ENCODE measurements around the gene CRB1.

The CRB1 gene

DNA sequence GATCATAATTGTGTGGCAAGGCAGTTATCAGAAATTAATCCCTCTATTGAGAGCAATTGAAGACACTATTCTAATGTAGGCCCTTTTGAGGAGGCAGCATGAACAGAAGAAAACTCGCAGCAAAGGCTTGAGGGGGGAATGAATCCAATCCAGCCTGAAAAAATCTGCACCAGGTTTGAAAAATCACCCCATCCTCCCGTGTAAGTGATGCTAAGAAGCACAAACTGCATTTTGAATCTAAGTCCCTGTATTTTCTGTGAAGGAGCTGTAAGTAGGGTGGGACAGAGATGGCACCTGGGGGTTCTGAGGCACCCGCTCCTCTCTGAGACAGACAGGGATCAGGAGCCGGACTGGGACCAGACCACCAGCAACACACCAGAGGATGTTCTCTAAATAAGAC lies at the start of gene CRB1:
Gene CRB1, plus strand, starts transcription at position 241 of the 400 bp plus-strand sequence. CDS start 161 bp downstream, outside the sequence.
- DNase-seq: no peak

DNA sequence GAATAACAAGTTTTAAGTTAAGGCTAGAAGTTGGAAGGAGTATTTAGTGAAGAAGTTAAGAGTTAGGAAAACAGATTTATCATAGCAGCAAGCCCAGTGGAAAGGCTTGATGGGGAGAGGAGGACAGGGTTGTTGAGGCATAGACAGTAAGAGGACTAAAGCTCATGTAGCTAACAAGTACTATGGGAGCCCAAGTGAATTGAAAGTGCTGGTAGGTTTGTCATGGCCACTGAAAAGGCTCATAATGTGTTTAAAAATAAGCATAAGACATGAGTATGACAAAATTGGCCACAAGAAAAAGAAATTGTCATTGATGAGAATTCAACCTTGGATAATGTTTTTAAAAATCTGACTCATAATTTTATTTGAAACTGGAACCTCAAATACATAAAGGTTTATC lies 49.2 kb upstream of the CRB1 start:
- DNase-seq: no peak

- DNase-seq: no peak
Measured at GRCh38 chr1:197222025-197222685, 45.9 kb upstream of the CRB1 start.

DNA sequence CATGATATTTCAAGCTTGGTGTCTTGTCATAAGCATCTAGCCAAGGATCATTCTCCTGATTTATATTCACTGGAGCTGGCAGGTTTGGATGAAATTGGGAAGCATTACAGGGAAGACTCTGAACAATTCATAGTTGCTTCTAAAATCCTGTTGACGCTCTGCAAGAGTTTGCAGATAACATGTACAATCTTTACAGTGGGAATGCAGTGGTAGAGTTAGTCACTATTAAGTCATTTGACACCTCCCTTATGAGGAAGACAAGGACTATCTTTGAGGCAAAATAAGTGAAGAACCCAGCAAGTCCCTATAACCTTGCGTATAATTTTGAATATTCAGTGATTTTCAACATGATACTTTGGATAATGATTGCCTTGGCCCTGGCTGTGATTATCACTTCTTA lies 45.3 kb upstream of the CRB1 start:
- DNase-seq: no peak

GRCh38 chr1:197224160-197224559 lies 43.9 kb upstream of the CRB1 start:
- no peak for DNase-seq

DNA sequence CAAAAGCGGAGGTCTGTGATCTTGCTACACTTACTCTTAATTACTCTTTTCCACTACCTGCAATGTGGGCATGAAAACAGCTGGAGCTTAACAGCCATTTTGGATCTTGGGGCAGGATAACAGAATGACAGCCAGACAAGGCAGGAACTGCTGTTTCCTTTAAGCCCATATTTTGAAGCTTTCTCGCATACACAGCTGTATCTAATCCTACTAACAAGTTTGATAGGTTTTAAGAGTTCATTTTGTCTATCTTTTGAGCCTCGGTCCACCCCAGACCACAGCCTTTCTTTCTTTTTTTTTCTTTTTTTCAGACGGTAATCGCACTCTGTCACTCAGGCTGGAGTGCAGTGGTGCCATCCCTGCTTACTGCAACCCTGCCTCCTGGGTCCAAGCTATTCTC lies 42.4 kb upstream of the CRB1 start:
- no peak for DNase-seq

- DNase-seq: no peak
Measured at GRCh38 chr1:197234581-197234980, 33.5 kb upstream of the CRB1 start.

DNA sequence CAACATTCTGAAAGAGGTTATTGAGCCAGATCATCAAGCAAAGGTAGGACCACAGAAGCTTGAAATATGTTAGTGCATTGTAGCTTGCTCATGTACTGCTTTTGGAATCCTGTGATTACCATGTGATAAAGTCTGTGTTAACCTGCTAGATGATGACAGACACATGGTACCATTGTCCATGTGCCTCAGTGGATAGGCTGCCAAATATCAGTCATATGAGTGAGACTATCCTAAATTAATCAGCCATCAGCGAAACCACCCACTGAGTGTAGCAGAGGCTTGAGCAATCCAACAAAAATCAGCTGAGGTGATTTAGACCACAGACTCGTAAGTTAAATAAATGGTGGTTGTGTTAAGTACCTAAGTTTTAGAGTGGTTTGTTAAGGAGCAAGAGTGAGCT lies 32.7 kb upstream of the CRB1 start:
- no peak for DNase-seq

- DNase-seq: no peak
Measured at GRCh38 chr1:197247465-197247864, 20.6 kb upstream of the CRB1 start.

DNA sequence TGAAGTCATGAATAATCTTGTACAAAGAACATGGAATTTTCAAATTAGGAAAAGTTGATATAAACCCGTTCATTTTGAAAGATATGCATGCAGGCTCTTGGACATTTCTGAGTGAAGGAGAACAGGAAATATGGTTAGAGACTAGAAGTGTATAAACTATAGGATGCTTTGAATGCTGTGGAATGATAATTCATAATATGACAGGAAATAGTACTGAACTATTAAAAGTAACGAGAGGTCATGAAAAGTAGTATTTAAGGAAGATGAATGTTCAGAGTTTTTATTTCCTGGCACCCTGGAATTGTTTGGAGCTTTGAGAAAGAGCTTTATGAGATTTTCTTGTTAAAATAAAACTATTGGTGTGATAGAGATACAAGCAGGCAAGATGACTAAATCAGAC lies 18.7 kb upstream of the CRB1 start:
- DNase-seq: no peak

- DNase-seq: no peak
Measured at GRCh38 chr1:197250616-197251015, 17.4 kb upstream of the CRB1 start.

DNA sequence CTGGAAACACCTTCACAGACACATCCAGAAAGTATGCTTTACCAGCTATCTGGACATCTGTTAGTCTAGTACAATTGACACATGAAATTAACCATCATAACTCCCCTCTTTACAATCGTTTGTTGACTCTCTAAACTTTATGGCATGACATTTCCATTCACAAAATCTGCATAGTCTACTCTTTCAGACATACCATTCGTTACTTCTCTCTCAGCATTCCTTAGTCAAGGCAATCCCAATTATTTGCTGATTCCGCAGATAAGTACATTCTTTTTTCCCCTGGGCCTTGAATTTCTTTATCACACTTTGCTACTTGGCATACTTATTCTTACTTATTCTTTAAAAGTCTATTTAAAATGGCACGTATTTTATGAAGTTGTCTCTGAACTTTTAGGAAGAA lies 15.1 kb upstream of the CRB1 start:
- no peak for DNase-seq

- DNase-seq: no peak
Measured at GRCh38 chr1:197254866-197255265, 13.2 kb upstream of the CRB1 start.

DNA sequence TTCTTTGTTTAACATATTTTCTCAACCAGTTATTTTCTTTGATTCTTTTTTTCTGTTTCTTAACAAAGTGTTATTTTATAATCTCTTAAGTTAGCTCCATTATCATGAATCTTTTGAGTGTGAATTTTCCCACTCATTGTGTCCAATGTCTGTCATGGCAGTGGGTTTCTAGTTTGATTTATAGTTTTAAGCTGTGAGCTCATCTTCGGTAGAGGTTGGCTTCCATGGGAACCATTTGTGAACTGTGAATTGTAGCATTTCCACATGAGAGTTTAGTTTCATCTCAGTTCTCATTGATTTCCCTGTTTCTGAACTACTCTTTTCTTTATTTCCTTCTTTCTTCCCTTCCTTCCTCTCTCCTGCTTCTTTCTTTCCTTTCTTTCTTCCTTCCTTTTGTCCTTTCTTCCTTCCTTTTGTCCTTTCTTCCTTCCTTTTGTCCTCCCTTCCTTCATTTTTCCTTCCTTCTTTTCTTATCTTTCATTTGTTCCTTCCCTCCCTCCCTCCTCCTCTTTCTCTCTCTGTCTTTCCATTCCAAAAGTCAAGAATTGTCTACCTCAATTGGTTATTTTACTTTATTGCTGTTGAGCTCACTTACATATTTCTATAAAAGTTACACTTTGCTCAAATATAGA lies 3.0 kb upstream of the CRB1 start:
- no peak for DNase-seq

DNA sequence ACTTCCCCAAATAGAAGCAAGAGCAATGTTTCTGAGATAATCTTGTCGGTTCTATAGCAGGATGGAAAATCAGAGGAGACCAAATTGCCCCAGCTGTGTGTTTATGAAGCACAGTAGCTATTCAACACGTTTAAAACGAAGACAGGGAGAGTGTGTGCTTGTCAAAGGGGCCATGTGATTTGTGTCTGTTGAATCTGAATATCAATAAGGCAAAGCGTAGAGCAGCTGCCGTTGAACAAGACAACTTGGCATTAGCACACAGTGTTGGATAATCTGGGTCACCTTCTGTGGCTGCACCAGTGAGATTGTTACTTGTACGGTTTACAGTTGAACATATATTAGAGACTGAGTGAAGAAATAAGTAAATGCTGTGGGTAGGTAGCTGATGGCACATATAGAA lies 1.0 kb downstream of the CRB1 start:
- DNase-seq: no peak

GRCh38 chr1:197272791-197273190 lies 4.7 kb downstream of the CRB1 start:
- no peak for DNase-seq

DNA sequence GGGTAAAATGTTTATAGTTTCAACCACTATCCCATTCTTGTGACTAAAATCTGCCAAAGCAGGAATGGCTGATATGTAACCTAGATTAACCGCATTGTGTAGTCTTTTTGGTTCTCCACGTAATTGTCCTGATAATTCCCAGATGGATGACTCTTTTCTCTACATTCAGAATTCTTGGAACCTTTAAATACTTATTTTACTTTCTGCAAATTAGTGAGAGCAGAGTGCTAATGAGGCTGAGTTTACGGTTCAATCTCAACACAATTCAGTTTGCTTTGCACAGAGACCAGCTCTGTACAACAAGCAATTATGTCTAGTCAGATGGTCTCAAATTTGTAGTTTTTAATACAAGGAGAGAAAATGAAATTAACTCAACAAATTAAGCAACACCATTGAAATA lies 9.1 kb downstream of the CRB1 start:
- no peak for DNase-seq

DNA sequence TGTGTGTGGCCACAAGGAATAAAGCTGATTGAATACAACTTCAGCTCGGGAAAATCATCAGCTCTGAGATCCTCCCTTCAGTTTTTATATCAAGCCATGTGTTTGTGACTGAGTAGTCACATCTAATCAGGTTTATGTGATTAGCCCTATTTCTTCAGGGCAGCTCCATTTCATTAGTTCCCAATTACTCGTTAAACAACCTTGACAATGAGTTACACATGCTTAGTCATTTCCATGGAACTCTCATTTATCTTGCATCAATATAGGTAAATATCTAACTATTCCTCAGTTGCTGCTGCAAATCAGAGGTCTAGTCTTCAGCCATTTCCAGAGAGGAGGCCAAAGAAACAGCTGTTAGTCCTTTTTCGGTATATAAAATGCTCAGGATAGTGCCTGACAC lies 16.3 kb downstream of the CRB1 start:
- no peak for DNase-seq

GRCh38 chr1:197284966-197285365 lies 16.9 kb downstream of the CRB1 start:
- DNase-seq: no peak

GRCh38 chr1:197285526-197286205 lies 17.6 kb downstream of the CRB1 start:
- DNase-seq: no peak

DNA sequence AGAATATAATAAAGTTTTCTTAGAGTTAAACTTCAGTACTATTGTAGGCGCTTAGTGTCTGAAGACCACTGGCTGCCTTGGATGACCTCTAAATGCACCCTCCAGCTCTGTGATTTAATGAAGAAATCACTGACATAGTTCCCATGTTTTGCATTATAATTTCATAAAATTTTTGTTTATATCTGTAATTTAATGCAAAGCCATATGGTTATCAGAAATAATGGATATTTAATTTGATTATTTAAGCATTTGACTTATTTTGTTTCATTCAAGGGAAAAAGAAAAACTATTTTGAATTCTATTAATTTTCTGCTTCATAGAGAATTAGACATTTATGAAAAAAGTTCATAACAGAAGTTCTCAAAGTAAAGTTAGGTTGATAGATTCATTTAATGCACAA lies 18.6 kb downstream of the CRB1 start:
- no peak for DNase-seq

GRCh38 chr1:197287863-197288262 lies 19.8 kb downstream of the CRB1 start:
- DNase-seq: no peak

DNA sequence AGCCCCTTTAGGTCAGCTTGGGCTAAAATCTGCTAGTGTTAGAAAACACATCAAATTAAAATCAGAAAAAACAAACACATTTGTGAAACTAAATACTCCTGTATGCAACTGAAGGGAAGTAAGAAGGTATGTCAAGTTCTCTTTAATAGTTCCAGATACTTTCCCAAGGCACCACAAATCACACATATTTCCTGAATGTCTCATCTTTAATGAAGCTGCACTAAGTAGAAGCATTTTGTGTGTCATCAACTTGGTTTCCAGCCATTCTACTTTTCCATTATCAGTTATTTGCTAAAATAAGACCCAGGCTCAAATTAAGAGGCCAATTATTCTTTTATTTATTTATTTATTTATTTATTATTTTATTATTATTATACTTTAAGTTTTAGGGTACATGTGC lies 34.7 kb downstream of the CRB1 start:
- no peak for DNase-seq

- DNase-seq: no peak
Measured at GRCh38 chr1:197303463-197303862, 35.4 kb downstream of the CRB1 start.

Measured in activated T-cell treated with anti-CD3 and anti-CD28 coated beads for 4 hours (primary cell).